Activated T-cell treated with anti-CD3 and anti-CD28 coated beads, Interleukin-2, amount 50 U/mL, for 4 hours (primary cell): ENCODE data around the gene CYSRT1. TPM values are rescaled to one million over a fixed set of nuclear protein-coding genes. Genes with fewer than 3 reads are reported as not detected.
"Not testable (repeated sequence)": the region's sequence is repeated elsewhere in the genome, so short reads cannot be mapped to it uniquely, and the experiment has no call there.

Experiments used
- ATAC-seq, 2 donors: fragments of 200-7000 bp; cut with Tn5 transposase; one replicate each; pipeline ENCODE4 v1.10.0; 2021
- DNase-seq: peaks from one replicate; pipeline ENCODE4 v3.0.0-alpha.2; 2020
- H3K27me3 Mint-ChIP-seq: one replicate; pipeline ENCODE4 v1.8.0; 2021; ENCODE audit warnings: low read depth, mixed read lengths
- H3K36me3 Mint-ChIP-seq: one replicate; pipeline ENCODE4 v1.8.0; 2022; ENCODE audit warnings: mixed read lengths; ENCODE audit not compliant: insufficient read depth
- H3K4me1 Mint-ChIP-seq: one replicate; pipeline ENCODE4 v1.8.0; 2021; ENCODE audit warnings: low read depth, mixed read lengths
- H3K4me3 Mint-ChIP-seq: one replicate; pipeline ENCODE4 v1.8.0; 2021; ENCODE audit warnings: mild to moderate bottlenecking, moderate library complexity, mixed read lengths
- H3K9me3 Mint-ChIP-seq: one replicate; pipeline ENCODE4 v1.8.0; 2021; ENCODE audit warnings: mixed read lengths
- total RNA-seq, 3 donors: library from RNA; stranded (reverse); gene quantifications; one replicate each; pipeline ENCODE4 v1.2.1, GENCODE V29; 2021

The CYSRT1 gene
- total RNA-seq, 3 donors from 2014 or later, result 0.46 to 0.50 TPM; not detected in 1

DNA sequence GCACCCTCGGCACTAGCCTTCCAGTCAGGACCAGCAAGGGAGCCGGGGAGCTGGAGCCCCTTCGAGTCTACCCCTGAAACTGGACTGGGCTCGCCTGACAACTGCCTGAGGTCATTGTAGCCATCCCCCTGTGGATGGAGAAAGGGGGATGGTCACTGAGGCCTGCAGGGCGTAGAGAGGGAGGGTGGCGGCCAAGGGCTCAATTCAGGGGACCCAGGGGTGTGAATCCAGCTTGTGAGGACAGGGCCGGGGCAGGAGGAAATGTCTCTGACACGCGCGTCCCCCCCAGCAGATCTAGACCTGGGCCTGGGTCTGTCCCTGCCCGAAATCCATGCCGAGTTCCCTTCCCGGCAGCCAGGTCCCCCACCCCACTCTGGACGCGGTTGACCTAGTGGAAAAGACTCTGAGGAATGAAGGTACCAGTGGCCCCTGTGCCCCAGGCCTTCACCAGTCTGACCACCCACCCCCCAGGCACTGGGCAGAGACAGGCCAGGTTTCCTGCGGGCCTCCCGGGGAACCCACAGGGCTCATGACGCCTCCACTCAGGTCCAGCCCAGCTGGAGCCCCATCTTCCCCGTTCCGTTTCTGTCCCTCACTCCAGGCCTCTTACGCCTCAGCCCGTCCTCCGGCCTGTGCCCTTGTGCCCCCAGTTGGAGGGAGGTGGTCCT lies 6.5 kb downstream of the CYSRT1 start:
- Mint-ChIP-seq H3K4me1 (peaks cover 3% of the 10 kb centered on the region), H3K9me3 (no peaks in the 10 kb centered on the region), H3K27me3 (peaks cover 10% of the 10 kb centered on the region), H3K36me3 (no peaks in the 10 kb centered on the region), H3K4me3 (no peak overlapping the region)
- no peak for DNase-seq
- no peak for ATAC-seq

DNA sequence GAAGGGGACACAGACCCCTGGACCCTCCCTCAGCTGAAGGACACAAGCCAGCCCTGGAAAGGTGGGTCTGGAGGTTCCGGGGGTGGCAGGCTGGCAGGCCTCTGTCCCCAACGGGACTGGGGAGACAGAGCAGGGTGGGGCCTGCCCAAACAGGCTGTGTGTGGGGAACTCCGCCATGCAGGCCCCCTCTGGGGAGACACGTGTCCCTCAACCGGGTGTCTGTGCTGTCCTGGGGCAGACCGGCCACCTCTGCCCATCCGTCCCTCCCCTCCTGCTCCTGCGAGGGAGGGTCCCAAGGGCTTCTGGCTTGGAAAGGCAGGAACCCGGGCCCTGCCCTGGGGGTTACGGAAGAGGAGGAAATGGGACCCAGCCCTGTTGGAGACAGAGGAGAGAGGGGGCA lies 7.1 kb downstream of the CYSRT1 start:
- no peak overlapping the region for H3K4me3 Mint-ChIP-seq
- peaks cover 3% of the 10 kb centered on the region for H3K4me1 Mint-ChIP-seq
- H3K27me3 Mint-ChIP-seq, result peaks cover 10% of the 10 kb centered on the region
- DNase-seq, result no peak
- H3K36me3 Mint-ChIP-seq, result no peaks in the 10 kb centered on the region
- ATAC-seq, result no peak
- H3K9me3 Mint-ChIP-seq, result no peaks in the 10 kb centered on the region

DNA sequence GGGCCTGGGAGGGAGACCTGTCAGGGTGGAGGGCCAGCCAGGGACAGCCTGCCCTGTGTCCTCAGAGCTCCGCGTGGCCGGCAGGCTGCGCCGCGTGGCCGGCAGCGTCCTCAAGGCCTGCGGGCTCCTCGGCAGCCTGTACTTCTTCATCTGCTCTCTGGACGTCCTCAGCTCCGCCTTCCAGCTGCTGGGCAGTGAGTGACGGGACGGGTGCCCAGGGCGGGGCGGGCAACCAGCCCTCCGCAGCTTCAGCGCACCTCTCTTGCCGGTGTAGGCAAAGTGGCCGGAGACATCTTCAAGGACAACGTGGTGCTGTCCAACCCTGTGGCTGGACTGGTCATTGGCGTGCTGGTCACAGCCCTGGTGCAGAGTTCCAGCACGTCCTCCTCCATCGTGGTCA lies 7.5 kb downstream of the CYSRT1 start:
- DNase-seq (no peak), ATAC-seq (no peak)
- Mint-ChIP-seq H3K4me1 (peaks cover 2% of the 10 kb centered on the region), H3K9me3 (no peaks in the 10 kb centered on the region), H3K36me3 (no peaks in the 10 kb centered on the region), H3K4me3 (no peak overlapping the region), H3K27me3 (peaks cover 9% of the 10 kb centered on the region)

DNA sequence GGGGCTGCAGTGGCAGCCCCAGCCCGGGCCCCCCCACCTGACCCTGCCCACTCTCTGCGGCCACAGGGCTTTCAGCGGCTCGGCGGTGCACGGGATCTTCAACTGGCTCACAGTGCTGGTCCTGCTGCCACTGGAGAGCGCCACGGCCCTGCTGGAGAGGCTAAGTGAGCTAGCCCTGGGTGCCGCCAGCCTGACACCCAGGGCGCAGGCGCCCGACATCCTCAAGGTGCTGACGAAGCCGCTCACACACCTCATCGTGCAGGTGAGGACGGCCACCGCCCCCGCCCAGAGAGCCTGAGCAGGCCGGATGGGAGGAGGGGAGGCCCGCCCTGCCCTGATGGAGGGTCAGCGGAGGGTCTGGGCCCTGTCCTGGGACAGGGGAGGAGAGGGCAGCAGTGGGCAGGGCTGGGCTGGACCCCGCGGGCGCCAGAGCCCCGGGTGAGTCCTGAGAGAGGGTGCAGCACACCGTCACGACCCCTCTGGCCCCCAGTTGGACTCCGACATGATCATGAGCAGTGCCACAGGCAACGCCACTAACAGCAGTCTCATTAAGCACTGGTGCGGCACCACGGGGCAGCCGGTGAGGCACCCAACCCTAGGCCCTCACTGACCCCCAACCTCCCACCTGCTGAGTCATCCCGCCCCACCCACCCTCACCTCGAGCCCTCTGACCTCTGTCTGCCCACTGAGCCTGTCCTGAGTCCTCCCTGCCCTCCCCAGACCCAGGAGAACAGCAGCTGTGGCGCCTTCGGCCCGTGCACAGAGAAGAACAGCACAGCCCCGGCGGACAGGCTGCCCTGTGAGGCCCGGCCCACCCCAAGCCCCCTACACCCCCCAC lies 8.4 kb downstream of the CYSRT1 start:
- no peak for ATAC-seq
- Mint-ChIP-seq H3K36me3 (no peaks in the 10 kb centered on the region), H3K27me3 (peaks cover 7% of the 10 kb centered on the region), H3K4me3 (no peak overlapping the region), H3K9me3 (no peaks in the 10 kb centered on the region), H3K4me1 (peaks cover 2% of the 10 kb centered on the region)
- no peak for DNase-seq

DNA sequence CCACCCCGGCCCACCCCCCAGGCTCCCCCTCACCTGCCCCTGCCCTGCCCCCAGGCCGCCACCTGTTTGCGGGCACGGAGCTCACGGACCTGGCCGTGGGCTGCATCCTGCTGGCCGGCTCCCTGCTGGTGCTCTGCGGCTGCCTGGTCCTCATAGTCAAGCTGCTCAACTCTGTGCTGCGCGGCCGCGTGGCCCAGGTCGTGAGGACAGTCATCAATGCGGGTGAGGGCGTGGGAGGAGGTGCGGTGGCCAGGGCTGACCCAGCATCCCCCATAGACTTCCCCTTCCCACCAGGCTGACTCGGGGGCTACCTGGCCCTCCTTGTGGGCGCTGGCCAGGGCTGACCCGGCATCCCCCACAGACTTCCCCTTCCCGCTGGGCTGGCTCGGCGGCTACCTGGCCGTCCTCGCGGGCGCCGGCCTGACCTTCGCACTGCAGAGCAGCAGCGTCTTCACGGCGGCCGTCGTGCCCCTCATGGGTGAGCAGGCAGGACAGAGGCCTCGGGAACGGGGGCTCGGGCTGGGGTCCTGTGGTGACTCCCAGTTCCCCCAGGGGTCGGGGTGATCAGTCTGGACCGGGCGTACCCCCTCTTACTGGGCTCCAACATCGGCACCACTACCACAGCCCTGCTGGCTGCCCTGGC lies 9.2 kb downstream of the CYSRT1 start:
- Mint-ChIP-seq H3K4me3 (no peak overlapping the region), H3K4me1 (peaks cover 8% of the 10 kb centered on the region), H3K36me3 (no peaks in the 10 kb centered on the region), H3K27me3 (peaks cover 4% of the 10 kb centered on the region), H3K9me3 (no peaks in the 10 kb centered on the region)
- DNase-seq (no peak), ATAC-seq (no peak)

DNA sequence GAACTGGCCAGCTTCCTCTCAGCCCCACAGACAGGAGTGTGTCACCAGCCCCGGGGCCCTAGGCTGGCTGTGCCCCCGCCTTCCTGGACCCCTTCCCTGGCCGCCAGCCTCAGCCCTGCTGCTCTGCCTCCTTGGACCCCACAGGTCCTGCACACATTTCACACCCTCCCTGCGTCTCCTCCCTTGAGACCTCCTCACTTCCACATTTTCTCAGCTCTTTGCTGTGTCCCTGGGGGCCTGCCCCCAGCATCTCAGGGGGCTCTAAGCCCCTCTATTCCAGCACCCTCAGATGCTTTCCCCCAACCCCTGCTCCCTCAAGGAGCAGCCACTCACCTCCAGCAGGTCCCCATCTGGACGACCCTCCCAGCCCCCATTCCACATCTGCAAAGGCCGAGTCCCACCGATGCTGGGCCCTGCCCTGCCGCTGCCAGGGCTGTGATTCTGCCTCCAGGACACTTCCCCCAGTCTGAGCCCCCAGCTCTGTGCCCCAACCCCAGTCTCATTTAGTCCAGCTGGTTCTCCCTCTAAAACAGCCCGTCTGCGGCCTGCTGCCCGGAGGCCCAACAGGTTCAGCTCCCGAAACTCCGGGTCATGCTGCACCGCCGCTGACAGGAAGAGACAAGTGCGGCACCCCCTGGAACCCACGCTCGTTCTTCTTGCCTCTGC lies 9.9 kb downstream of the CYSRT1 start:
- Mint-ChIP-seq H3K4me1 (peaks cover 13% of the 10 kb centered on the region), H3K4me3 (no peak overlapping the region), H3K9me3 (no peaks in the 10 kb centered on the region), H3K27me3 (peaks cover 4% of the 10 kb centered on the region), H3K36me3 (no peaks in the 10 kb centered on the region)
- no peak for DNase-seq
- no peak for ATAC-seq

DNA sequence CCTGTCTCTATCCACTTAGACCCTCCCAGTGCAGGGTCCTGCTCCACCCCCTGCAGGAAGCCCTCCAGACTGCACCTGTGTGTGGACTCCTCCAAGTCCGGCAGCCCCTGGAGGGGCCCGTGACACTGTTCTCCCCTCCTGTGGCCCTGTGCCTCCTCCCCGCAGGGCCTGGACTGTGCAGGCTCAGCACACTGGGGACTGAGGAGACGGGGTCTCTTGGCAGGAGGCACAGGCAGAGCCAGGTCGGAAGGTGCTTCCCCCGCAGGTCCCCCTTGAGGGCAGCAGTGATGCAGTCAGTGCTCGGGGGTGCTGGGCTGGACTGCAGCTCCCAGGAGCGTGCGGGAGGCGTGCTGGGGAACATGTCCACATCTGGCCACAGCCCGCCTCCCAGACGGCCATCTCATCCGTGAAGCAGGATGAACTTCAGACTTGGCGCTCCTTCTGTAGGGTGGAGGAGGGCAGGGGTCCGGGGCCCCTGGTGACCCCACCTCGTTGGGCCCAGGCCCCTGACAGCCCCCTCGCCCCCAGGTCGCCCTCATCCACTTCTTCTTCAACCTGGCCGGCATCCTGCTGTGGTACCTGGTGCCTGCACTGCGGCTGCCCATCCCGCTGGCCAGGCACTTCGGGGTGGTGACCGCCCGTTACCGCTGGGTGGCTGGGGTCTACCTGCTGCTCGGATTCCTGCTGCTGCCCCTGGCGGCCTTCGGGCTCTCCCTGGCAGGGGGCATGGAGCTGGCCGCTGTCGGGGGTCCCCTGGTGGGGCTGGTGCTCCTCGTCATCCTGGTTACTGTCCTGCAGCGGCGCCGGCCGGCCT lies 10.7 kb downstream of the CYSRT1 start:
- Mint-ChIP-seq H3K27me3 (peaks cover 4% of the 10 kb centered on the region), H3K9me3 (no peaks in the 10 kb centered on the region), H3K4me1 (peaks cover 13% of the 10 kb centered on the region), H3K36me3 (no peaks in the 10 kb centered on the region), H3K4me3 (no peak overlapping the region)
- DNase-seq (no peak), ATAC-seq (no peak)

DNA sequence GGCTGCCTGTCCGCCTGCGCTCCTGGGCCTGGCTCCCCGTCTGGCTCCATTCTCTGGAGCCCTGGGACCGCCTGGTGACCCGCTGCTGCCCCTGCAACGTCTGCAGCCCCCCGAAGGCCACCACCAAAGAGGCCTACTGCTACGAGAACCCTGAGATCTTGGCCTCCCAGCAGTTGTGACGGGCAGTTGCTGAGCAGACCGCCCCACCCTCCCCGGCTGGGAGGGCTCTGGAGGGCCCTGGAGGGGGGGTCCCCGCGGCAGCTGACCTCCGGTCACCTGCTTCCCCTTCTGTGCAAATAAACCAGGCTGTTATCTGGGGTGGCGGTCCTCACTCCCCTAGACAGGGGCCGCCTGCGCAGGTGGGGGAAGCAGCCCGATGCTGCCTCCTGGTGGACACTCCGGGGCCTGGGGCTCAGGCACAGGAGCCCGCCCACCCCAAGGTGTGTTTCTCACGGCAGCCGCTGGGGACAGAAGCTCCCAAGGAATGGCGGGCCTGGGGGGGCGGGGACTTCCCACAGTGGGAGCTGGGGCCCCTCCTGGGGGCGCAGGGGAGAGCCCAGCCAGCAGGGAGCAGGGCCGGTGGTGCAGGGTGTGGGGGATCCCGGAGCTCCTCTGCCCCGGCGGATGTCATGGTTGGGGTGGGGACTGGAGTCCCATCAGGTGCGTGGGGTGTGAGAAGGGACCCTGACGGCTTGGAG lies 11.4 kb downstream of the CYSRT1 start:
- Mint-ChIP-seq H3K36me3 (no peaks in the 10 kb centered on the region), H3K4me1 (peaks cover 13% of the 10 kb centered on the region), H3K9me3 (no peaks in the 10 kb centered on the region), H3K4me3 (no peak overlapping the region), H3K27me3 (peaks cover 4% of the 10 kb centered on the region)
- ATAC-seq, result peak; percentile 26 to 32
- DNase-seq, result peak; percentile 93

DNA sequence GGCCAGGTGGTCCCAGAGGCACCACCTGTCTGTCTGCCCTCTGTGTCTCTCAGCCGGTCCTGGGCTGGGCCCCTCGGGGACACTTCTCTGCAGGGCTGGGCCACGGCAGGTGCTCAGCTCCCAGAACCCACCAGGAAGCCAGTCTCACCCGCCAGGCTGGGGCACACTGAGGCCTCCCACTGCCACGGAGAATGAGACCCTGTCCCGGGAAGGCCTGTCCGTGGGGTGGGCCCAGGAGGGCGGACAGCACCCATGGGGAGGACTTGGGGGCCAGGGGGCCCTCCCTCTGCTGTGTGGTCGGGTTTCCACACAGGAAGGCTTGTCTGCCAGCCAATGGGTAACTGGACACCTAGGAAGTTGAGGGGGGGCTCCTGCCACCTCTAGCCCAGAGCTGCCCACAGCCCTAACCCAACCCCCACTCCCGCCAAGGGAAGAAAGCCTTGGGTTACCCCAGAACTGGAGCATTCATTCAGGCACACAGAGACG lies 12.0 kb downstream of the CYSRT1 start:
- no peaks in the 10 kb centered on the region for H3K36me3 Mint-ChIP-seq
- peaks cover 13% of the 10 kb centered on the region for H3K4me1 Mint-ChIP-seq
- ATAC-seq (no peak), DNase-seq (no peak)
- H3K4me3 Mint-ChIP-seq, result no peak overlapping the region
- H3K27me3 Mint-ChIP-seq, result peaks cover 2% of the 10 kb centered on the region
- no peaks in the 10 kb centered on the region for H3K9me3 Mint-ChIP-seq

DNA sequence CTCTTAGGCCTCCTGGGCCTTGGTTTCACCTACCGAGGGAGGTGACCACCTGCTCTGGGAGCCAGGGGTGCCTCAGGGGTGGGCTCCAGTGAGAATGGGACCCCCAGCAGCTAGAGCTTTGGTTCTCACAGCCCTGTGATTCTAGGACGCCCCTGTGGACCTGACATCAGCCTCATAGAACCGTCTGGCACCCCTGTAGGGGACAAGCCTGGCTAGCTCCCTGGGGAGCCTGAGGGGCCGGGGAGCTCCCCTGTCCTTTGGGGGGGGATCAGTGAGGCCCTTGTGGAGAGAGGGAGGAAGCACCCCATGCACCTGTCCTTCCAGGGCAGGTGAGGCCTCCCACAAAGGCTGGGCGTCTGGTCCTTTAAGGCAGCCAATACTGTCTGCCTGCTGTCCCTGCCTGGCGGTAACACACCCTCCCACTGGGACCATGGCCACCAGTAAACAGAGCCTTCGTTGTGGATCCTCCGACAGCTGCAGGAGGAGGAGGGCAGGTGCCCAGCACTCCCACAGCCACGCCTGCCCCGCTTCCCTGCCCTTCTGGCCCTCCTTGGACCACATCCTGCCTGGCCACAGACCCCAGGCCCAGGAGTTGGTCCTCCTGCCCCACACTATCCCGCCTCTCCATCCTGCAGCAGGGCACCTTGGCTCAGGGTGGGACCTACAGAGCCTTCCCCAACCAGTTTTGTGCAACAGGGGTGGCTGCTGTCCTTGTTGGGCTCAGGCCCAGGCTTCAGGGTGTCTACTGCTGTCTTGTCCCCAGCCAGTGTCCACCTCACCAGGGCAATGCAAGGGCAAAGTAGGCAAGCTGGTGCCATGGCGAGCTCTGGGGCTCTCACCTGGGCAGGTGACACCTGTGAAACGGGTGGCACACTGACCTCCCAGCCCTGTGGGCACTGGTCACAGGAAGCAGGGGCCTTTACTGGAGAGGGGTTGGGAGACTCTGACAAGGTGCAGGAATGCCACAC lies 13.1 kb downstream of the CYSRT1 start:
- H3K4me3 Mint-ChIP-seq, result no peak overlapping the region
- DNase-seq (no peak), ATAC-seq (no peak)
- peaks cover 2% of the 10 kb centered on the region for H3K27me3 Mint-ChIP-seq
- peaks cover 9% of the 10 kb centered on the region for H3K36me3 Mint-ChIP-seq
- H3K9me3 Mint-ChIP-seq, result no peaks in the 10 kb centered on the region
- H3K4me1 Mint-ChIP-seq, result peaks cover 23% of the 10 kb centered on the region

DNA sequence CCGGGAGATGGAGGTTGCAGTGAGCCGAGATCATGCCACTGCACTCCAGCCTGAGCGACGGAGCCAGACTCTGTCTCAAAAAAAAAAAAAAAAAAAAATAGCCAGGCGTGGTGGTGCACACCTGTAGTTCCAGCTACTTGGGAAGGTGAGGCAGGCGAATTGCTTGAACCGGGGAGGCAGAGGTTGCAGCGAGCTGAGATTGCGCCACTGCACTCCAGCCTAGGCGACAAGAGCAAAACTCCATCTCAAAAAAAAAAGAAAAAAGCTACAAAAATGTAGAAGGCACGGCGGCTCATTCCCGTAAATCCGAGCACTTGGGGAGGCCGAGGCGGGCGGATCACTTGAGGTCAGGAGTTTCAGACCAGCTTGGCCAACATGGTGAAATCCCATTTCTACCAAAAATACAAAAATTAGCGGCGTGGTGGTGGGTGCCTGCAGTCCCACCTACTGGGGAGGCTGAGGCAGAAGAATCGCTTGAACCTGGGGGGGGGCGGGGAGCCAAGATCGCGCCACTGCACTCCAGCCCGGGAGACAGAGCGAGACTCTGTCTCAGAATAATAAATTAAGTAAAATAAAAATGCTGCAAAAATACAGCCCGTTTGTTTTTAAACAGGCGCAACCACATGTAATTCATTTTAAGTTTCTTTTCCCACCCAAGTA lies 14.7 kb downstream of the CYSRT1 start:
- H3K9me3 Mint-ChIP-seq, DNase-seq, H3K27me3 Mint-ChIP-seq, ATAC-seq: not testable (repeated sequence)
- peaks cover 28% of the 10 kb centered on the region for H3K4me1 Mint-ChIP-seq
- peak overlapping the region; percentile 75 for H3K4me3 Mint-ChIP-seq
- H3K36me3 Mint-ChIP-seq, result peaks cover 12% of the 10 kb centered on the region

DNA sequence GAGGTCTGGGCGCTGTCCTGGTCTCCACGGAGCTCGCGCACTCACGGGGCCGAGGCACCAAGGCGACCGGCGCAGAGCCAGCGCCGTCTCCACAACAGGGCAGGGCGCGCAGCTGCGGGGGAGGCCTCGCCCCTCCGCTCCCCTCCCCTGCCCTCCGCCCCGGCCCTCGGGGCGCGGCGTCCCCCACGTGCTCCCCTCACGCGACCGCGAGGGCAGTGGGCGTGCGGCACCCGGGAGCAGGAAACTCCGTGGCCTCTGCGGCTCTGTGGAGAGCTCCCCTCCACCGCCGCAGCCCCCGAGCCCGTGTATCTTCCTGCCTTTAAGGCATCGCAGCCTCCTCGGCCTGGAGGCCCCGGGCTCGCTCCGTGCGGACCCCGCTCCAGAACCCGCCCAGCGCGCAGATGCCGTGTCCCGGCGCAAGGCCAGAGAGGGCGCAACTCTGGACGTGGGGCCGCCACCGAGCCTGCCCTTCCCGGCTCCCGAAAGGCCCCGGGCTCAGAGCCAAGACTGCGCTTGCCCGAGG lies 15.4 kb downstream of the CYSRT1 start:
- H3K36me3 Mint-ChIP-seq, result peaks cover 12% of the 10 kb centered on the region
- peak; percentile 38 to 42 for ATAC-seq
- H3K27me3 Mint-ChIP-seq, result no peaks in the 10 kb centered on the region
- peak overlapping the region; percentile 75 for H3K4me3 Mint-ChIP-seq
- no peaks in the 10 kb centered on the region for H3K9me3 Mint-ChIP-seq
- peaks cover 28% of the 10 kb centered on the region for H3K4me1 Mint-ChIP-seq
- peak; percentile 64 for DNase-seq
